Measurements from ENCODE around the gene COX14.

DNA sequence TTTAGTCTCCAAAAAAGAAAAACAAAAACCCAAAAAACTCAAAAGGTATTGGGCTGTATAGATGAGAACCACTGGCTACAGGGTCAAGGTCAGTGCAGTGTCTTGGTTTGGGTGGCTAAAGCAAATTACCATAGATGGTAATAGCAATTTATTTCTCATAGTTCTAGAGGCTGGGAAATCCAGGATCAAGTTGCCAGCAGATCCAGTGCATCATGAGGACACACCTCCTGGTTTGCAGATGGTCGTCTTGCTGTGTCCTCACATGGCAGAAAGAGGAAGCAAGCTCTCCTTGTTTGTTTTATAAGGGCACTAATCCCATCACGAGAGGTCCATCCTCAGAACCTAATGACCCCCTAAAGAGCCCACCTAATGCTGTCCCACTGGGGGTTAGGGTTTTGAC, 11.2 kb downstream of the COX14 start:
- TF ChIP-seq REST (IDR thresholded peaks at IDR 0.05; ENCODE audit: low read depth, low read length) (no peak), CEBPB (IDR thresholded peaks at IDR 0.05; ENCODE audit: borderline replicate concordance in 1 of 2, low read depth in 2 of 2, low read length in 2 of 2) (no peak), ESRRA (IDR thresholded peaks at IDR 0.05; ENCODE audit: low read length) (no peak), POLR2AphosphoS5 (IDR thresholded peaks at IDR 0.05; ENCODE audit: low read length) (no peak), NRF1 (conservative IDR thresholded peaks at IDR 0.05; ENCODE audit: low read depth, low read length) (no peak), SP1 (IDR thresholded peaks at IDR 0.05; ENCODE audit: low read depth, low read length) (no peak), KAT2A (conservative IDR thresholded peaks at IDR 0.05; ENCODE audit: control insufficient read depth, low read depth, low read length) (no peak), ZBTB40 (IDR thresholded peaks at IDR 0.05; ENCODE audit: borderline replicate concordance) (no peak), BACH1 (IDR thresholded peaks at IDR 0.05; ENCODE audit: borderline replicate concordance) (no peak)
- TF ChIP-seq, protein P1, sequence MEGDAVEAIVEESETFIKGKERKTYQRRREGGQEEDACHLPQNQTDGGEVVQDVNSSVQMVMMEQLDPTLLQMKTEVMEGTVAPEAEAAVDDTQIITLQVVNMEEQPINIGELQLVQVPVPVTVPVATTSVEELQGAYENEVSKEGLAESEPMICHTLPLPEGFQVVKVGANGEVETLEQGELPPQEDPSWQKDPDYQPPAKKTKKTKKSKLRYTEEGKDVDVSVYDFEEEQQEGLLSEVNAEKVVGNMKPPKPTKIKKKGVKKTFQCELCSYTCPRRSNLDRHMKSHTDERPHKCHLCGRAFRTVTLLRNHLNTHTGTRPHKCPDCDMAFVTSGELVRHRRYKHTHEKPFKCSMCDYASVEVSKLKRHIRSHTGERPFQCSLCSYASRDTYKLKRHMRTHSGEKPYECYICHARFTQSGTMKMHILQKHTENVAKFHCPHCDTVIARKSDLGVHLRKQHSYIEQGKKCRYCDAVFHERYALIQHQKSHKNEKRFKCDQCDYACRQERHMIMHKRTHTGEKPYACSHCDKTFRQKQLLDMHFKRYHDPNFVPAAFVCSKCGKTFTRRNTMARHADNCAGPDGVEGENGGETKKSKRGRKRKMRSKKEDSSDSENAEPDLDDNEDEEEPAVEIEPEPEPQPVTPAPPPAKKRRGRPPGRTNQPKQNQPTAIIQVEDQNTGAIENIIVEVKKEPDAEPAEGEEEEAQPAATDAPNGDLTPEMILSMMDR (IDR thresholded peaks at IDR 0.05 in 2 of 3, conservative IDR thresholded peaks at IDR 0.05 in 1 of 3; ENCODE audit: control insufficient read depth in 2 of 3, extremely low read depth in 1 of 3, insufficient read depth in 1 of 3, low read depth in 3 of 3, low read length in 3 of 3) = no peak
- TF ChIP-seq, protein P2, sequence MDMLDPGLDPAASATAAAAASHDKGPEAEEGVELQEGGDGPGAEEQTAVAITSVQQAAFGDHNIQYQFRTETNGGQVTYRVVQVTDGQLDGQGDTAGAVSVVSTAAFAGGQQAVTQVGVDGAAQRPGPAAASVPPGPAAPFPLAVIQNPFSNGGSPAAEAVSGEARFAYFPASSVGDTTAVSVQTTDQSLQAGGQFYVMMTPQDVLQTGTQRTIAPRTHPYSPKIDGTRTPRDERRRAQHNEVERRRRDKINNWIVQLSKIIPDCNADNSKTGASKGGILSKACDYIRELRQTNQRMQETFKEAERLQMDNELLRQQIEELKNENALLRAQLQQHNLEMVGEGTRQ (IDR thresholded peaks at IDR 0.05; ENCODE audit: borderline replicate concordance, low read depth, low read length) = no peak
